HG02588 (cell line): ENCODE measurements around the gene PCNX2.

Source experiments
- ATAC-seq: cut with Tn5 transposase; IDR thresholded peaks from one replicate; pipeline ENCODE4 v1.9.1; 2021; ENCODE audit warnings: mild to moderate bottlenecking, moderate library complexity; ENCODE audit not compliant: unreplicated experiment

Gene PCNX2

DNA sequence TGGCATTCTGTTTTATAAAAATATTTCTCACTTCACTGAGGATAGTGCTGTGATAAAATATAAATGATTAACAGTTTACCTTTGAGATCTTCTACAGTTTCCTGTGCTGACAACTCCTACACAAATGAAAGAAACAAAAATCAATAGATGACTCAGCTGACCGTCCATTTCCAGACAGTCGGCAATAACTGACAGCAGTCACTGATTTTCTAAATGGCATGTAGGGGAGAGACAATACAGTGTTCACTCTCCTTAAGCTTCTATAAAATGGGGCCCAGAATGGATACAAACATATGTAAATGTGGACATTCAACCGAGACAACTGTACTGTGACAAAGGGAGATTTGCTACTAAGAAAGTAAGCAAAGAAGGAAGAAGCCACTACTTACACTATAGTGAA, 34.3 kb downstream of the PCNX2 start:
- peak; percentile 94 for ATAC-seq

DNA sequence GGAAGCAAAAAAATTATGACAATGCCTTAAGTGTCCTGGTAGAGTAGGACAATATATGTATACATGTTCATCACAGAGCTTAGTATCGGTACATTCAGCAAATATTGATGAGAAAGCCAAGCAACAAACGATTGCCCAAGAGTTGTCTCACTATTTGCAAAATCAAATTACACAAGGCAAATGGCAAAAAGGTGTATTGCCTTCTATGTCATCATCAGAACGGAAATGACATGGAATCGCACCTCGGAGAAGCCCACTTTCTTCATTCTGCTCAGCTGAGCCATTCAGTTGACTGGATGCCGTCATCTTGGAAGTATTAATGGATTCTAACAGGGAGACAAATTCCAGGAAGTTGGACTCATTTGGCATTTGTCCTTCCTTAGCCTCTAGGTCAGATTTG, 37.7 kb downstream of the PCNX2 start:
- no peak for ATAC-seq

DNA sequence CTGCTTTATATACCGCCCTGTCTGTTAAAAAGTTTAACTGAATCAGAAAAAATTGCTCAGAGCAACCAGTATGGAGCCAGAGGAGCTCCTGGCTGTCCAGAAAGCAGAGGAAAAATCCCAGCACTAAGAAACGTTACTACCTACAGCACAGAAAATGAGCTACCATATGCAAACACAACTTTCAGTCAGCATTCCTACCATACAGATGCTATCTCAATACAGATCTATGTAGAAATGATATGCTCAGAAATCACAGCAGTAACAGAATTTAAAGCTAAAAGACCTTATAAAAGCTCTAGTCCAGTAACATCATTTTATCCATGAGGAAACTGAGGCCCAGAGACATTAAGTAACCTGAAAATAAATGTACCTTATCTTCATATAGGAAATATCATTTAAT, 38.7 kb downstream of the PCNX2 start:
- ATAC-seq = no peak

DNA sequence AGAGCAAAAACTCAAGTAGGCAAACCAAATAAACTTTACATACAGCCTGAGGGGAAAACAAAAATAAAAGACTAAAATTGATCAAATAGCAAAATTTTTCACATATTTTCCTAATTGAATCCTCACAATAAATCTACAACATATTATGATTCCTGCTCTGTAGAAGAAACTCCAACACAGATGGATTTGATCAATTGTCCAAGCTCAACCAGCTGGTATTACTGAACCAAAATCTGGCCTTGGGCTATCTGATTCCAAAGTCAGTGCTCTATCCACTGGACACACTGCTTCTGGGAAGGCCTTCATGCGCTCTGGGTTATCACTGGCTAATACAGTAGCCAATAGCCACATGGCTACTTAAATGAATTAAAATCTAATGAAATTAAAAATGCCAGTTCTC, 39.3 kb downstream of the PCNX2 start:
- ATAC-seq = no peak

DNA sequence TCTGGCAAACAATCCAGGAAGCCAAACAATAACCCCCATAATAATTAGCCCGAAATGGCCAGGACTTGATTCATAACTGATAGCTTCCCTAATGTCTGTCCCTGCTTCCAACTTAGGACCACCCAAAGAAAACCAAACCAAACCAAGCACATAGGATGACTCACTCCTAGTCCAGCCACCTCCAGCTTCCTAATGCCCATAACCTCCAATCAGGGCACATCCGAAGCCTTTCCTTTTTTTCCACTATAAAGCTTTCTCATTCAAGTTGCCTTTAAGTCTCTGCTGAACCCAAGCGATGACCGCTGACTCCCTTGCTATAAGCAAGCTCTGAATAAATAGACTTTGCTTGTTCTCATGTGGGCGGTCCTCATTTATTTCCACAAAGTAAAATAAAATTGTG, 40.4 kb downstream of the PCNX2 start:
- no peak for ATAC-seq

DNA sequence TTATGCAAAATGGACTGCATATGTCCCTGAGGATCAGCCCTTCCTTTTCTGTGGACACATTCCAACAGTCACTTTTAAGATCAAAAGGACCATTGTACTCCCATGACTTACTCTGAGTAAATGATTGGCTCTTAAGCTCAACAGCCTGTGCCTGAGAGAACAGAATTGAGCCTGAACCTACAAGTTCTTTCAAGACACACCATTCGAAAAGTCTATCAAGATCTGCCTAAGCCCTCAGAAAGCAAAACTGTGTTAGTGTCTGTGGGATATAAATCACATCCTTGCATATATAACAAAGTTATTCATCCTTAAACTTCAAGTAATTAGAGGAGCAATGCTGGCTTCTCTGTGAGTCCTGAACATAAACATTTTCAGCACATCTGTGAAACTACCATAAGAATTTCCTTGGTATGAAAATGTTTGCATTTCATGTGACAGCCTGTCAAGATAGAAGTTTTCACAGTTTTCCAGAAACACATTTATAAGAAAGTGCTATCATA, 41.6 kb downstream of the PCNX2 start:
- no peak for ATAC-seq

DNA sequence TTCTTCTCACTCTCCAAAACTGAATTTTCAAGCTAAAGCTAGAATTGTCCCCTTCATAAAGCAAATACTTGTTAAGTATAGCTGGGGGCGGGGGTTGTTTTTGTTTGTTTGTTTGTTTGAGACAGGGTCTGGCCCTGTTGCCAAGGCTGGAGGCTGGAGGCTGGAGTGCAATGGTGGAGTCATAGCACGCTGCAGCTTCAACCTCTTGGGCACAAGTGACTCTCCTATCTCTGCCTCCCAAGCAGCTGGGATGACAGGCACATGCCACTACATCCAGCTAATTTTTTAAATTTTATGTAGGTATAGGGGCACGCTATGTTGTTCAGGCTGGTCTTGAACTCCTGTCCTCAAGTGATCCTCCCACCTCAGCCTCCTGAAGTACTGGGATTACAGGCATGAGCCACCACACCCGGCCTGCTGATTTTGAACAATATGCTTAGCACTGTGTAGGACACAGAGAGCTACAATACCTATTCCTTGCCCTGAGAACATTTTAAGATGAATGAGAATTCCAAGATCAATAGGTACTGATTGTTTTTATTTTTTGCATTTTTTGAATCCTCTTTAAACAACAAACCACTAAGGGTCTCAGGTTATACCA, 42.2 kb downstream of the PCNX2 start:
- no peak for ATAC-seq

DNA sequence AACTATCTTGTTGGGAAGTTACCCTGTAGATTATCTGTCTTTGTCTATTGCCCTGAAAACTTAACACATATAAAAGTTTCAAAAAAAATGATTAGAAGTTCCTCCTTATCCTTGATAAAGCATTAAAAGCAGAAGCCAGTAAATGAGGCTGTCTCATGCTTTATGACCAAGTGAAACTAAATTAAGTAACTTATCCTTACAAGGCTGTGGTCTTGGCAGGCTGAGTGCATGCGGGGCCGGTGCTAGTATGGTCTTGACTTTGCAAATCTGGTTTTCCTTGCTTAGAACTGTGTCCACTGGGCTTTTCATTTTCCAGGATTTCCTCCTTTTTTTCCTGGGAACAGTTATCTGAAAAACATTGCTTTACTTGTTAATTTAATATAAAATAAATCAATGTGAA, 43.1 kb downstream of the PCNX2 start:
- ATAC-seq = no peak

DNA sequence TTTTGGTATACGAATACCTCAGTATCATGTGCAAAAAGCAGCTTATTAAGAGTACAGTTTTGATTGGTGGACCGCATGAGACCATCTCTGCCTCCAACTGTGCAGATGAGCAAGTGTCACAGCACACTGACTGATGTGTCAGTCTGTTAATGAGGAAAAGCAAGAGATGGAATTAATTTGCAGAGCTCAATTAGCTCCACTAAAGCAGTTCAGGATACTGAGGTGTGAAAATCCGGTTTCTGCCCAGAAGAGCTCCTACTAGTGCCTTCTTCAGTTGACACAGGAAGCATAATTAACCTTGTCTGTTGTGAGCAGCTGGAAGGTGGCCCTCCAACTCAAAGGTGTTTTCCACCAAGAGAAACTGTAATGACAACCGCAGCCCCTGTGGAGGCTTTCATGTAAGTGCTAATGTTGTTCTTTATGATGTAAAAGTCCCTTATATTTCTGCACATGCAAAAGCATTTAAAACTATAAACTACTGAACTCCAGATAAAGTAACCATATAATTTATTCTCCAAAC, 44.3 kb downstream of the PCNX2 start:
- no peak for ATAC-seq

DNA sequence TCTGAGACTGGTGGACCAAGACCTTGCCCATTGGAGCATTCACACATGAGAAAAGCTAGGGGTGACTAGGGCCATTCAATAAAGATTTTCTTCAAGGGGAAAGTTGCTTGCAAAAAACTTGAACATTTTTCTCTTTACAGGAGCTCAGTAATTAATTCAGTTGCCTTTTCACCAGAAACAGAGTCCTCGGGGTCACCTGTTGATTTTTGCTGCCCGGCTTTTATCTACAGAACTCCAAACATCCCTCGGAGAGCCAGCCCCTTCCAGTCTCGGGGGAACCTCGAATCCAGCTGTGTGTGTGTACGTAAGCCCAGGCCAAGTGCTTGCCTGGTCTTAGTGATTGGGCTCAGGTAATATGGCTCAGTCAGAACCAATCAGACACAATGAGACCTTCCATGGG, 47.5 kb downstream of the PCNX2 start:
- no peak for ATAC-seq

DNA sequence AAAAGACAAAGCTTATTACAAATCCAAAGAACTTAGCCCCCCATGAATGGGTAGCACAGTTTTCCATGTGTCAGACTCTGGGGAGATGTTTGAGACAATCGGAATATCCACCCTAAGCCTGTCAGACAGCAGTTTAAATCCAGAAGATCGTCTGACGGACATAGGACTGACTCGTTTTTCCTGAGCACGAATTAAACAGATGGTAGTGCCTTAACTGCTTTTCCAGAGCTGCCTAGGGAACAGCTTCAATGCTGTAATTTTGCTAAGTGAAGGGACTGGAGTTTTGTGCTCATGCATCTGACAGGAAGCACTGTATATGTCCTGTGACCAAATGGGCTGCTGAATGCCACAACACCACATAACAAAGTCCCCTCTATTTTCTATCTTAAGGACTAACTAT, 48.6 kb downstream of the PCNX2 start:
- ATAC-seq = no peak

DNA sequence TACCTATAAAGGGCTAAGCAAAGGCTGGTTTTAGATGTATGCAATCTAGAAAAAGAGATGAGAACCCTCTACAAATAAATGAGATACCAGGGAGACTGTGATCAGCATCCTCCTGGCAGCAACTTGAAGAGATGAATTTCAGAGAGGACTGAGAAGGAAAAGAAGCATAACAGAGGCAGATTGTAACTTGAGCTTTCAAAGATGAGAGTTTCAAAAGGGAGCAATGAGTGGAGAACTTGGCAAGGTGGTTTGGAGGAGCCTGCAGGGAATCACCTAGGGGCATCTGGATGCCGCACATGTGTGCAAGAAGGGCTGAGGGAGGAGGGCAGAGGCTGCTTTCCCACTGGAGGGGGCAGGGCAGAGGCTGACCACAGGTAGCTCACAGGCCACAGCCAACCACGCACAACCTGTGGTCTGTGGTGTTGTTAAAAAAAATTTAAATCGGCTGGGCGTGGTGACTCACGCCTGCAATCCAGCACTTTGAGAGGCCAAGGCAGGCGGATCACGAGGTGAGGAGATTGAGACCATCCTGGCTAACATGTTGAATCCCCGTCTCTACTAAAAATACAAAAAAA, 50.2 kb downstream of the PCNX2 start:
- no peak for ATAC-seq

DNA sequence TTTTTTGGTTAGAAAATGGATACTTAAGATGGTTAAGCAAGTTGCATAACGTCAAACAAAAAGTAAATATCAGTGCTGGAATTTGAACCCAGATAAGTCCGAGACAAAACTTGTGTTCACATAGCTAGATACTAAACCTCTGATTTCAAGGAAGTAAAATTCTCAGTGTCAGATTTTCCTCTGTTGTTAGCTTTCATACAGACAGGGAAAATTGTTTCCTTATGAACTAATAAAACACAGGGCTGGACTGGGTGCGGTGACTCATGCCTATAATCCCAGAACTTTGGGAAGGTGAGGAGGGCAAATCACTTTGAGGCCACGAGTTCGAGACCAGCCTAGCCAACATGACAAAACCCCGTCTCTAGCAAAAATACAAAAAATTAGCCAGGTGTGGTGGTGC, 51.3 kb downstream of the PCNX2 start:
- no peak for ATAC-seq

DNA sequence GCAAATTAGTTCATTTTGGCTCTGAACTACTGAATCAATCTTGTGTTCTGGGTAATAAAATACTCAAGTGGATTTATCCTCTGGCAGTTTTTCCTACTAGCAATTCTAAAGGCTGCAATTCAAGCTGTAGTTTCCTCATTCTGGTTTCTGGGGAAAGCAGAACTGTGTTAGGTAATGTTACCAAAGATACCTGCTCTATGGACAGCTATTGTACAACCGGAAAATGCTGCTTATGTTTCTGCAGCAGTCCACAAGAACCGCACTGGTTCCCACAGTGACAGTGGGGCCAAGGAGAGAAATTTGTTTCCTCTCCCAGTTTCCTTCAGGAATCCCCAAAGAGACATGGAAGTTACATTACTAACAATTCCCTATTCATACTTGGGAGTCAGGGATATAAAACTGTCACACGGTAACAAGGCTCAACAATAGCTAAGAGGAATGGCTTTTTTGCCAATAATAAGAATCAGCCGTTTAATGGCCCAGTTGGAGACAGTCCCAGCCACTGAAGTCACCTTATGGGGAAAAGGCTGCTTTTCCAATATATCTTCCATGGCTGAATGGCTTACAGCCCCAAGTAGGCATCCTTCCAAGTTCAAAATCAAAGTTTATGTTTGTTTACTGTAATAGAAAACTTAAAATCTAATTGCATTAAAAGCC, 52.6 kb downstream of the PCNX2 start:
- ATAC-seq = no peak

DNA sequence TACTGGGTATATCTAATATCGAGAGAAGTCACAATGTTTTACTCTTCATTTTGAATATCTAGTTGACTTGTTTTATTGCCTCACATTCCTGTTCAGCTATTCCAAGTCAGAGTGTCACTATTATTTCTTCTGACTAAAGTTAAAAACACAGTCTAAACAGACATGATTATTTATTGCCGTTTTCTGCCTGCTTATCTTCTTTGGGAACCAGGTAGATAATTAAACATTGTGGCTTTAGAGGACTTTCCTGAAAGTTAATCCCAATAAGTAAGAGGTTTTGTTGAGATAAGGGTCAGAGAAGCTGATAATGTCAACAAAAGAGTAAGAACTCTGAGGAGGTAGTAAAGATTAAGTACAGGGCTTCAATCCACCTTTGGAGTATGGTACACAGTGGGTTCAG, 53.8 kb downstream of the PCNX2 start:
- ATAC-seq = no peak

DNA sequence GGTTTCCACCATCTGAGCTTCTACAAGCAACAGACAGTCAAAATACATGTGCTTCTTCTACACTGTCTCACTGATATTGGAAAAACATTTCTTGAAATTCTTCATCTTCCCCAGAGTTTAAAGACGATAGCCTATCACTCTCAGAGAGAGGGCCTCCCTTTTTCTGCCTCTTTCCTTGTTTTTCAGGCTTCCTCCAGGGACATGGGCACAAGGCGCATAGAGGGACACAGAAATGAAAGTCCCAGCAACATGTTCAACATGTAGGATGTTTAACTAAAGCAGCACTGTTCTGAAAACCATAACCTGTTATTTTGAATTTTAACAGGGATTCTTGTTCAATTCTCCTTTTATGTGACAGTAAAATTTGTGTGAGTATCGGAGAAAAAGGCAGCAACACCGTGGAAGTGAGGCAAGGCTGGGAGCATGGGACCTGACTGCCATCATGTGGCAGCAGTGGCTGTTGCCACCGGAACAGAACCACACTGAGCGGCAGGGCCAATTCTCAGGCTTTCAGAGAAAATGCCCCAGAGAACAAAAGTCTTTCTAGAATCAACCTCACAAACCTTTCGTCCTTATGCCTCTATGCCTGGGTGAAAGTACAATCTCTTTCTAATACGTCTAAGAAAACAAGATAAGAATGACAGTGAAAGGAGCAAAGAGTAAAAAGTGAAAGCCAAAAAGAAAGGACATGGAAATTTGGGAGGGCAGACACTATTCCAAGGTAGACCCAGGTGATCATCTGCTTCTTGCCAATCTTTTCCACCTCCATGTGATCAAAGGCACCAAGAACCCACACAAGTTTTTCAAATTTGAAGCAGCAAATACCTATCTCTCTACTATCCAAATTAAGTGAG, 54.5 kb downstream of the PCNX2 start:
- ATAC-seq = no peak

DNA sequence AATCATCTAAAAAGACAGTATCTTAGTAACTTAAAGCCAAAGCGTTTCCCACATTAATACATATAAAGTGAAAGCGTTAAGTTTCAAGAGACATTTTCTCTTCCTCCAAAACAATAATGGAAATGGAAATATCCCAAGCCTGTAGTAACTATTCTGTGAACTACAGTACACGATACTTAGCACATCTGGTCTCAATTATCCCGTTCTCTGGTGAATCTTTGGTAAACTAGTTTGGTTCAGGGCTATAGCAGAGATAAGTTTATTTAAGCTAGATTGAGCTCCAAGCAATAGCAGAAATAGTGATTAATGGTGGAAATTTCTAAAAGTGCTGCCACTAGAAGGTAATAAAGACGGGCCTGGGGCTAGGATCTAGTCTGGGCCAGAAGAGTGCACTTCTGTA, 55.2 kb downstream of the PCNX2 start:
- no peak for ATAC-seq

DNA sequence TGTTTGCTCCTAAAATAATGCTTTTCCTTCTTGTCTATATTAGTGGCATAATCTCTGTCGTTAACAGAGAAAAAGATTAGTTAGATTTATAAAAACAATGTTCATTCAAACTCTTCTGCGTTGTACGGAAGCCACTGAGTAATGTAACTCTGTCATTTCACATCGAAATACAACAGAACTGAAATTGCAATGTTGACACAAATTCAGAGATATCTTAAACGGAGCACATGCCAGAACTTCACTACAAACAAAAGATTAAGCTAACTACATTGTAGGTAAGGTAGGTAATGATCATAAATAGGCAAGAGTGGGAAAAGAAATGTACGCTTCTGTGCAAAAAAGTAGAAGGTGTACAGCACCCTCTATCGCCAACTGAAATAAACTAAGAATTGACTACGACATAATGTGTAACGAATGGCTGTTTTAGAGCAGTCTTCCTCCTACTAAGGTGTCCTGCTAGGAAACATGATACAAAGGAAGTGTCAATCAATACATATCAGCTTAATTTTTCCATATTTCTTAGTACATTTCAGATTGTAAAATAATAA, 56.6 kb downstream of the PCNX2 start:
- ATAC-seq = no peak

DNA sequence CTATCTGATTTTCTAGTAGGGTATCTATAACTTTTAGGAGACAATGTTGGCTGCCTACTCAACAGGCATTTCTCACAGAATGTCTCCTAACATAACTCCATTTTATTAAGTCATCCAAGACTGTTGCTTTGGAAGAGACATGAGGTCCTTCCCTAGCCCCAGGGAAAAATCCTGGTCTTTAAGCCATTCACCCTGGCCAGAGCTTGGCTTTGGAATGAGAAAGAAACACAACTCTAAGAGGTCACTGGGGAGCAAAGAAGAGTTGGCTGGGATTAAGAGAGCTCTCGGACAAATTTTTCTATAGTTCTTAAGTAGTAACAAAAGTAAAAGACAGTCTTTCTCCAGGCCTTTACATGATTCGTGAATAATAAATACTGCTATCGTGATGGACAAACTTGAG, 57.9 kb downstream of the PCNX2 start:
- no peak for ATAC-seq

DNA sequence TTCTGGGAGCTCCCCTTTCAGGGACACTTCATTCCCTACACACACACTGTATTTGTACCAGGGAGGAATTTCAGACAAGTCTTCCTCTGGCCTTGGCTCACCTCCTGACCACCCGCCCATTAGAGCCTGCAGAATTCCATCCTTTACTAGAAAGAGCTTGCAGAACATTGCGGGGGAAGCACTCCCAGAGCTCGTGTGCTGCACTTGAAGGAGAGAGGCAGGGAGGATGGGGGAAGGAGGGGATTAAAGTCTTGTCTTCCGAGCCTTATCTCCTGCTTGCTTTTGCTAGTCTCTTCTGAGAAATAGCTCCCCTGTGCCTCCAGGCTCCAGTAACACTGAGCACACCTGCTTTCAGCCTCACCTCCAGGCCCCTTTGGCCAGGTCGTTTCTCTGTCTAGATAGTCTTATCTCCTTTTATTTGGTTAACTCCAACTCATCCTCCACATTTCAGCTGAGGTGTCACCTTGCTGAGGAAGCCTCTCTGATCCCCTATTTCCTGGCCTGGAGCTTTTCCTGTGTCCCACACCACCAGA, 62.0 kb downstream of the PCNX2 start:
- ATAC-seq = no peak

DNA sequence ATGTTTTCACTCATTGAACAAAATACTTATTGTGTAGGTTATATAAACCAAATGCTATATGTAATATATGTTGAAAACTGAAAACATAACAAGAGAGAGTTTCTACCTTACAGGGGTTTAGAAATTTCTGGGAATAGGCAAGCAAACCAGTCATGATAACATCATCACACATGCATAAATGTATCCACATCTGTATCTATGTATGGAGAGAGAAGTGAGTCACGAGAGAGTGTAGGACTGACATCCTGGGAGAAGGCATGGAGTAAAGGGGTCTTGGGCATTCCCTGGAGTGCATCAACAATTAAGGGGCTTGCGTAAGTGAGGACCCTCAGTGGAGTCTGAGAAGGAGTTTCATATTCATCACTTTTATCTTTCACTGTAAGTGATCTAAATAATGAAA, 65.5 kb downstream of the PCNX2 start:
- ATAC-seq = no peak
